Epithelial cell of prostate (primary cell): Measurements from ENCODE around the gene KLF4.
"Not testable (repeated sequence)": the region's sequence is repeated elsewhere in the genome, so short reads cannot be mapped to it uniquely, and the experiment has no call there.

Experiments
- DNase-seq: peaks from one replicate; pipeline ENCODE4 v3.0.0-alpha.2; 2011; ENCODE audit warnings: low read depth, low spot score
- H3K27ac ChIP-seq: fragments of 450-650 bp; 2 replicates; pipeline ENCODE4 v1.5.1; 2017; ENCODE audit warnings: mild to moderate bottlenecking

Gene KLF4

GRCh38 chr9:107489687-107490605 lies at the start of gene KLF4:
Gene KLF4 (minus strand): TSS chr9:107489769. CDS start chr9:107489172, 597 bp downstream.
- H3K27ac ChIP-seq = peak within 1 kb of the TSS; percentile 75
- peak; percentile 69 for DNase-seq

DNA sequence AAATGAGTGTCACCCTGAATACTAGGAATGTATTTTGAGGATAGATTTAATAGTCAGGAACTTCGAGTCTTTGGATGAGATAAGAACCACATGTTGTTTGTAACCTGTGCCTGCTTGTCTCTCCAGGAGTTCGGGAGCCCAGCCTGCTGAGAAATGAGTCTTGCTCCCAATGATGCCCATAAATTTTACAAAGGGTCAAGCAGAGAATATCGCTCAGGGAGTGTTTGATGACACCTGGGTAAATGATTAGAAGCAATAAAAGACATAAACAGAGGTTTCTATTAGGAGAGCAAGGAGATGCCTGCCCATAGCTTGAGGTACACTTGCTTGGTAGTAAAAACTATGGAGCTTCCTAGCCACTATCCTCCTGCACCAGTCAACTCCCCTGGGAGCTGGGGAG lies 46.9 kb upstream of the KLF4 start:
- H3K27ac ChIP-seq = no peak overlapping the region
- DNase-seq = no peak

GRCh38 chr9:107534510-107535078 lies 45.0 kb upstream of the KLF4 start:
- no peak overlapping the region for H3K27ac ChIP-seq
- no peak for DNase-seq

- no peak for DNase-seq
- H3K27ac ChIP-seq = no peak overlapping the region
Observed at GRCh38 chr9:107530679-107531078, 41.1 kb upstream of the KLF4 start.

DNA sequence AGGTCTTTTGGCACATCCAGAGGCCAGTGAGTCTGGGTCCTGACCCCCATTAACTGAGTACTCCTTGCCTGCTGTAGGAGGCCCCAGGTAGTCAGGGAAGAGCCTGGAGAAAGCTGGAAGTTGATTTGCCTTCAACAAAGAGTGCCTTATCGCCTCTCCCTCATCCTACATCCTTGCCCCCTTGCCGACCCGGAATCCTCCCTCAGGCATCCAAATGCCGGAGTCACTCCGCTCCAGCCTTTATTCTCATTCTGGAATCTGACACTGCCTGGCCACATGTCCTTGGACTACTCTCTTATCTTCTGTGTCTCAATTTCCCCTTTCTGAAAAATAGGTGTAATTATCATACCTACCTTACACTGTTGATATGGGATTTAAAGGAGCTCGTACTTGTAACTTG lies 39.1 kb upstream of the KLF4 start:
- no peak overlapping the region for H3K27ac ChIP-seq
- DNase-seq = no peak

DNA sequence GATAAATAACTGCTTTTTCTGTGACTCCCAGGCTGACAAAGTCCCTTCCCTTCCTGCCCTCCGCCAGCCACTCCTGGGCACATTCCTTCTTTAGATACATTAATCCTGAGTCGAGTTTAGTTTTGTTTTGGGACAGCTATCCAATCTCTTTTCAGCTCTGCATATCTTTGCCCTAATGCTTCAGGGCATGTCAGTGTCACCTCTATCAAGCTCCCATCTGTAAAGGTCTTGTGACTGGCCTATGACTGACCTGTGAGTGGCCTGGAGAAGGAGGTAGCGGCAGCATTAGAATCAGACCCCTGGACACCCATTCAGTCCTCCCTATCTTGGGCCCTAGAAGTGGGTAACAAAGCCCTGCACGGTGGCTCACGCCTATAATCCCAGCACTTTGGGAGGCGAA lies 34.0 kb upstream of the KLF4 start:
- no peak for DNase-seq
- H3K27ac ChIP-seq = no peak overlapping the region

- DNase-seq = no peak
- H3K27ac ChIP-seq = no peak overlapping the region
Observed at GRCh38 chr9:107520186-107520585, 30.6 kb upstream of the KLF4 start.

GRCh38 chr9:107518037-107518807 lies 28.7 kb upstream of the KLF4 start:
- no peak overlapping the region for H3K27ac ChIP-seq
- no peak for DNase-seq

DNA sequence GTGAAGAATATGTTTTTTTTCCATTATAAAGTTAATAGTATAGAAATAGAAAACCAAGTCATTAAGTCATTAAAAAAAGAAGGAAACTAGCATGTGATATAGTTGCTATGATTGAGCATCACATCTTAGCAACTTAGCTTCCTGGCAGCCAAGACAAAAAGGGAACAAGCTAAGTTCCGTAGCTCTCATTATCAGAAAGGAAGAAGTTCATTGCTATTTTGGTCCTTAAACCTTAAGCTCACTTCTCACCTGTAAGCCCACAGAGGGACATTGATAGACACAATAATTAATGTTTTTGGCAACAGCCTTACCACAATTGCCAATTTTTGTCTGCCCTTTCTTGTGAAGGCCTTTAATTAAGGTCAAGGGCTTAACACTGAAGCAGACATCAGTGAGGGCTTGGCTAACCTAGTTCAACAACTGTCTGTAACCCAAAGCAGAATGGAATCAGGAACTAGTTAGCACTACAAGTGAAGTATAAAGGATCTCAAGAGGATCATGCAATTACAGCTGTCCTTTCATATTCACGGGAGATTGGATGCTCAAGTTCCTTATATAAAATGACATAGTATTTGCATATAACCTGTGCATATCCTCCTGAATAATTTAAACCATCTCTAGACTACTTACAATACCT lies 24.0 kb upstream of the KLF4 start:
- DNase-seq = no peak
- no peak overlapping the region for H3K27ac ChIP-seq

- DNase-seq = peak; percentile 56
- peak overlapping the region; percentile 75 for H3K27ac ChIP-seq
Observed at GRCh38 chr9:107504585-107505455, 15.3 kb upstream of the KLF4 start.

GRCh38 chr9:107502464-107502863 lies 12.9 kb upstream of the KLF4 start:
- no peak overlapping the region for H3K27ac ChIP-seq
- no peak for DNase-seq

DNA sequence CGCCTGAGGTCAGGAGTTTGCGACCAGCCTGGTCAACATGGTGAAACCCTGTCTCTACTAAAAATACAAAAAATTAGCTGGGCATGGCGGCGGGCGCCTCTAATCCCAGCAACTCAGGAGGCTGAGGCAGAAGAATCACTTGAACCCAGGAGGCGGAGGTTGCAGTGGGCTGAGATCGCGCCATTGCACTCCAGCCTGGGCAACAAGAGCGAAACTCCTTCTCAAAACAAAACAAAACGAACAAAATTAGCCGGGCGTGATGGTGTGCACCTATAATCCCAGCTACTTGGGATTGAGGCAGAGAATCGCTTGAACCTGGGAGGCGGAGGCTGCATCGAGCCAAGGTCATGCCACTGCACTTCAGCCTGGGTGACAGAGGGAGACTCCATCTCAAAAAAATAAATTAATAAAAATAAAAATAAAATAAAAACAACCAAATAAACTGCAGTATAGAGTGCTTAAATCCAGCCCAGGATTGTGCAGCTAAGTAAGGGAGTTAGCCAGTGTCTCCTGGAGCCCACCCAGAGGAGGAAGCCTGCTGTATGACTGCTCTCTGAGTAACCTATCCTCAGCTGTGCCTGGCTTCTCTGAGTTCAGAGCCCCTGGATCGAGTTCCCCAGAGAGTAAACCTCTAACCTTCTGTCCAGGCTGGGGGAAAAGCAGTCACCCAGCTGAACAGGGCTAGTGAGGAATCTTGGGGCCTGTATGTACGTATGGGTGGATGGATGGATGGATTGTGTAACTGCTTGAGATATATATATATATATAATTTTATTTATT lies 11.0 kb upstream of the KLF4 start:
- H3K27ac ChIP-seq, DNase-seq: not testable (repeated sequence)

- no peak overlapping the region for H3K27ac ChIP-seq
- DNase-seq = no peak
Observed at GRCh38 chr9:107496976-107497375, 7.4 kb upstream of the KLF4 start.

DNA sequence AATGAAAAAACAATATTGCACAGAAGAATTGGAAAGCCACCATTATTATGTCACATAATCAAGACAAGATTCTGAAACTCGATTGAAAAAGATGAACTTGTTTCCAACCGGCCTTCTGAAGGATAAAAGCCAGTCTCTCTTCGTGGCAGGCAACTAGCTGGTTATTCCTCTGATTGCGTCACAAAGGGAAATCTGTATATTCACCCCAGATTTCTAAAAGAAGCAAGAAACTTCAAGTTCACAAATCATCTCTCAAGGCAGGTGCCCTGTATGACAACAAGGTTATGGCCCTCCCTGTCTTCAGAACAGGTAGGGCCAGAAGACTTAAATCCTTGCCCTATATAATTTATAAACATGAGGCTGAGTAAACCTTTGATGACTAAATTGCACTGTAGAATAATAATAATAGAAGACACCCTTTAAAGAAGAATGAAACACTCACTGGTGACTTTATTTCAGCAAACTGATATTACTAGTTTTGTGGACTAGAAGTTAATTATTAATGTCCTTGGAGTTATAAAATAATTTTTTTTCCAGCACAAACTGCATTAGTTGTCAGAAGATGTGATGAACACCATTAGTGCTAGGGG lies 2.9 kb upstream of the KLF4 start:
- no peak for DNase-seq

DNA sequence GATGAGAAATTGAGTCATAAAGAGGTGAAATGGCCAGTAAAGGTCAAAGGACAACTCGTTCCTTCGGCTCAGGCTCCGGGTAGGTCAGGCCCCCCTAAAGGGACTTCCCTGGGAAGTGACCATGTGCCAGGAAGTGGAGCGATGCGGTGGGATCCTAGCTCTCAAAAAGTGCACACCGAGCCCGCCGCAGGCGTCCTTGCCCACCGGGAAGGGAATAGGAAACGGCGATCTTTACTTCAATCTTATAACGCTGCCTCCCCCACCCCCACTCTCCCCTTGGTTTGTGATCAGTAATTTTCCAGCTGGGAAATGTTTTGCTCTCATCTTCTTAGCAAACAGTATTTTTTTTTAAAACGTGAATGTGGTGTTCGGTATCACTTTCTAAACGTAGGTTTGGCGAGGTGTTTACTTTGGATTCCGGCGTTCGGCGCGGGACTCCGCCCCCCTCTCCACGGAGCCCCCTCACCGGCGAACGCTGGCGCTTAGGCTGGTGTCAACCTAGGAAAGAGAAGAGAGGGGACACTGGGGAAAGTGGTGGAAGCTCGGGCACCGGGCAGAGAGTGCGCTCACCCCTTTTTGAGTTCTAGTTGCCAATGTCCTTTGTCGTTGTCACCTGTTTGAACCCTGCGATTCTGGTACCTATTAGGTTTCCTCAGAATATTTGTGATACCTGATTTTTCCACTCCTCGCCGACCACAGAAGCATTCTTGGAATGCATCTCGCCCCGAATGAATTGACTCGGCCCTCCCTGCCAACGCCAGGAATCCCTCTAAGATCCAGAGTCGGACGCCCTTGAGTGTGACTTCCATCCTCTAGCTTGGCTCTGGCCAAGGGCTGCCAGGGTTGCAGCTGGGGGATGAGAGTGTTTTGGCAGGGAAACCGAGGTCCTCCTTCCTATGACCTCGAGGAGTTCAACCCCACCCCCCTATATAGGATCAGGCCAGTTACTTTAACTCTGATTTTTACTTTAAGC lies 1.8 kb upstream of the KLF4 start:
- DNase-seq = no peak

More for the DNA sequence above, 2.9 kb upstream of the KLF4 start:
- H3K27ac ChIP-seq = peak overlapping the region; percentile 2

GRCh38 chr9:107490606-107490970 lies 1.0 kb upstream of the KLF4 start:
- not testable (repeated sequence) for DNase-seq
- peak overlapping the region; percentile 75 for H3K27ac ChIP-seq

More for the DNA sequence above, 1.8 kb upstream of the KLF4 start:
- no peak overlapping the region for H3K27ac ChIP-seq

DNA sequence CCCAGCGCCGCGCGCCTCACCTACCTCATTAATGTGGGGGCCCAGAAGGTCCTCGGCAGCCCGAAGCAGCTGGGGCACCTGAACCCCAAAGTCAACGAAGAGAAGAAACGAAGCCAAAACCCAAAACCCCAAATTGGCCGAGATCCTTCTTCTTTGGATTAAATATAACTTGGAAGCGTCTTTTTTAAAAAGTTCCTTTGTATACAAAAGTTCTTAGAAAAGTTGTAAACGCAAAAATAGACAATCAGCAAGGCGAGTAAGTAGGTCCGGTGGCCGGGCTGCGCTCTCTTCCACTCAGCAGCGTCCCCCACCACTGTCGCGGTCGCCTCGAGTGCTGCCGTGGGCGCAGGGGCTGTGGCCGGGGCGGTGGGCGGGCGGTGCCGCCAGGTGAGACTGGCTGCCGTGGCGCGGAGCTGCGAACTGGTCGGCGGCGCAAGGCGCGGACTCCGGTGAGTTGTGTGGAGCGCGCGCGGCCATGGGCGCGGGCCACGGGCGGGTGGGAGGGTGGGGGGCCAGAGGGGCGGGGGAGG lies 360 bp downstream of the KLF4 start:
- DNase-seq = no peak
- H3K27ac ChIP-seq = peak overlapping the region; percentile 75
